Stomach (tissue), 9 donors: ENCODE results near the gene NXPH1. TPM values are rescaled to one million over a fixed set of nuclear protein-coding genes. Genes with fewer than 3 reads are reported as not detected.
A peak's percentile ranks its signal among the peaks of the same experiment; 100 is the strongest.

Experiments
- DNase-seq, 2 donors: peaks; one replicate each; pipeline versions ENCODE4 v3.0.0 to v3.0.0-alpha.2; 2013 to 2019
- H3K27ac ChIP-seq, 5 donors: fragments of 200-600 bp in 4 of 5; sonication (generic) in 4 of 5; one replicate each; pipeline ENCODE4 v1.5.1; 2013 to 2019; ENCODE audit warnings: mild to moderate bottlenecking in 1 of 5, moderate library complexity in 1 of 5
- H3K27me3 ChIP-seq, 3 donors: fragments of 200-600 bp; sonication (generic); one replicate each; pipeline ENCODE4 v1.5.1; 2017 to 2019; ENCODE audit warnings: mixed run types in 1 of 3
- H3K36me3 ChIP-seq, 4 donors: fragments of 200-600 bp; sonication (generic); 1 replicate in 3 of 4; 2 replicates in 1 of 4; pipeline ENCODE4 v1.5.1; 2016 to 2019
- H3K4me1 ChIP-seq, 4 donors: fragments of 200-600 bp; sonication (generic); one replicate each; pipeline ENCODE4 v1.5.1; 2016 to 2019
- H3K4me3 ChIP-seq, 4 donors: fragments of 200-600 bp; sonication (generic) in 3 of 4; one replicate each; pipeline ENCODE4 v1.5.1; 2016 to 2019; ENCODE audit warnings: mild to moderate bottlenecking in 1 of 4
- H3K9me3 ChIP-seq, 4 donors: fragments of 200-600 bp; sonication (generic); one replicate each; pipeline ENCODE4 v1.5.1; 2016 to 2019
- EP300 ChIP-seq: sonication (generic); formaldehyde crosslinking; IDR thresholded peaks from one replicate; pipeline ENCODE4 v1.6.1; 2017; ENCODE audit warnings: antibody characterized with exemption
- POLR2A ChIP-seq, 4 donors: fragments of 450-650 bp; IDR thresholded peaks; one replicate each; pipeline ENCODE4 v1.6.1; 2016; ENCODE audit warnings: antibody characterized with exemption in 4 of 4, control low read depth in 2 of 4, mild to moderate bottlenecking in 1 of 4, moderate library complexity in 1 of 4
- POLR2AphosphoS5 ChIP-seq, 3 donors: sonication (generic); formaldehyde crosslinking; IDR thresholded peaks; one replicate each; pipeline ENCODE4 v1.6.1; 2016; ENCODE audit warnings: antibody characterized with exemption in 3 of 3
- WGBS, 5 donors: extraction: QIAGEN DNeasy Blood & Tissue Kit in 3 of 5; methylation state at CpG; one replicate each; pipeline versions ENCODE4 v1.1.5 to v1.1.7; 2013 to 2018; 5-methylcytosine and 5-hydroxymethylcytosine counted together
- intact Hi-C: fragments of 100-400 bp; cut with DNase I; formaldehyde crosslinking; loops from one replicate; pipeline ENCODE4 v1.15.1; 2023; ENCODE audit warnings: low total_unique reads
- polyA plus RNA-seq, 3 donors: library from polyadenylated mRNA; stranded (reverse); fragments of 200-250 nt; gene quantifications; one replicate each; pipeline ENCODE4 v1.2.3, GENCODE V29; 2013
- total RNA-seq, 5 donors: library from RNA; depleted of rRNA; stranded (reverse); fragments of >200 nt; gene quantifications; one replicate each; pipeline versions ENCODE4 v1.1.0 to v1.2.3, GENCODE V29; 2014 to 2016
- TF ChIP-seq, protein P1 (sequence below), 7 experiments: fragments of 450-650 bp in 4 of 7; fragments of 200-600 bp in 3 of 7; sonication (generic) in 3 of 7; IDR thresholded peaks; one replicate each; pipeline ENCODE4 v1.5.1; 2016 to 2019; ENCODE audit warnings: antibody characterized with exemption in 7 of 7, control low read depth in 2 of 7, mild to moderate bottlenecking in 1 of 7
- donor health status: healthy with polysubstance abuse.
- donor health status: Bipolar disorder and iron deficiency.
- donor health status: healthy.

Gene NXPH1
- total and polyA plus RNA-seq, 8 donors, result 0.37 TPM; not detected in 7

DNA sequence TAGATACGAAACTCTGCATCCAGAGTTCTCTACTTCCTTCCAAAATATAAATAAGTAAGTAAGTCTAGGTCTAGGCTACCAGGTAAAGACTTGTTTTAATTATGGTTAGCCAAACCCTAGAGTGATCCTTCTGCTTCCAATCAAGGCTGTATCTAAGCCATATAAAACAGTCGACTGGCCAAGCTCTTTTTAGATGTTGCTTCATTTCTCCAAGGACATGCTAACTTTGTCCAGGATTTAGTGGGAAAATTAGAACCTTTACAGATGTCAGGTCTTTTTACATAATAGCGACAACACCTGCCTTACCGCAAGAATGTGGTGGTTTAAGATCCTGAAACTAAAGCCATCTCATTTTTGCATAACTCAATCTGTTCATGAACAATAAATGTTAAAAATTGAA is 156.8 kb downstream of the NXPH1 start:
- intact Hi-C loops, result no loop called here
- H3K36me3 ChIP-seq, result no peaks in the 10 kb centered on the region
- no peaks in the 10 kb centered on the region for H3K27me3 ChIP-seq
- H3K9me3 ChIP-seq, result no peaks in the 10 kb centered on the region
- no peak for DNase-seq
- no peak overlapping the region for H3K4me3 ChIP-seq
- WGBS, 5 donors, result 81 to 95% (median 88%) methylated on average over 4 of the region's 4 CpGs
- H3K4me1 ChIP-seq, result no peaks in the 10 kb centered on the region
- H3K27ac ChIP-seq, result no peak overlapping the region
- no peak for TF ChIP-seq EP300
- TF ChIP-seq, protein P1, sequence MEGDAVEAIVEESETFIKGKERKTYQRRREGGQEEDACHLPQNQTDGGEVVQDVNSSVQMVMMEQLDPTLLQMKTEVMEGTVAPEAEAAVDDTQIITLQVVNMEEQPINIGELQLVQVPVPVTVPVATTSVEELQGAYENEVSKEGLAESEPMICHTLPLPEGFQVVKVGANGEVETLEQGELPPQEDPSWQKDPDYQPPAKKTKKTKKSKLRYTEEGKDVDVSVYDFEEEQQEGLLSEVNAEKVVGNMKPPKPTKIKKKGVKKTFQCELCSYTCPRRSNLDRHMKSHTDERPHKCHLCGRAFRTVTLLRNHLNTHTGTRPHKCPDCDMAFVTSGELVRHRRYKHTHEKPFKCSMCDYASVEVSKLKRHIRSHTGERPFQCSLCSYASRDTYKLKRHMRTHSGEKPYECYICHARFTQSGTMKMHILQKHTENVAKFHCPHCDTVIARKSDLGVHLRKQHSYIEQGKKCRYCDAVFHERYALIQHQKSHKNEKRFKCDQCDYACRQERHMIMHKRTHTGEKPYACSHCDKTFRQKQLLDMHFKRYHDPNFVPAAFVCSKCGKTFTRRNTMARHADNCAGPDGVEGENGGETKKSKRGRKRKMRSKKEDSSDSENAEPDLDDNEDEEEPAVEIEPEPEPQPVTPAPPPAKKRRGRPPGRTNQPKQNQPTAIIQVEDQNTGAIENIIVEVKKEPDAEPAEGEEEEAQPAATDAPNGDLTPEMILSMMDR (IDR thresholded peaks at IDR 0.05), result no peak

DNA sequence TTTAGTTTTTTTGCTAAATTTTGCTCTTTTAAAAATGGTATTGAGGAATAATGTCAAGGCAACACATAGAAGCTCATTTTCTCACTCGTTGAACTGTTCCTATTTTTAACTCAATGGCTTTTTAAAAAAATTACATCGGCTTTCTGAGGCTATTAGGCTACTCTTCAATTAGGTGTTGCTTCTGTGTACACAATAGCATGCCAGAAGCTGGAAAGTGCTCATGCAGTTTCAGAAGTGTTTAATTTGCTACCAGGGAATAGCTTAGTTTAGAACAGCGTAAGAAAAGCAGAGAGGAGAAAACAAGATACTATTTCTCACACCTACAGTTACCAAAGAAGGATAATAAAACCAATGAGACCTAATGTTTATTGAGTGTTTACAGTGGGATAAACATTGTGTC is 157.4 kb downstream of the NXPH1 start:
- no peak overlapping the region for H3K27ac ChIP-seq
- intact Hi-C loops, result no loop called here
- no peaks in the 10 kb centered on the region for H3K9me3 ChIP-seq
- WGBS, 5 donors, result 54 to 68% (median 60%) methylated on average over 3 of the region's 3 CpGs
- no peaks in the 10 kb centered on the region for H3K27me3 ChIP-seq
- H3K4me3 ChIP-seq, result no peak overlapping the region
- no peaks in the 10 kb centered on the region for H3K4me1 ChIP-seq
- H3K36me3 ChIP-seq, result no peaks in the 10 kb centered on the region
- TF ChIP-seq, protein P1 (IDR thresholded peaks at IDR 0.05), result no peak
- TF ChIP-seq POLR2A (IDR thresholded peaks at IDR 0.05) (no peak), POLR2AphosphoS5 (IDR thresholded peaks at IDR 0.05) (no peak), EP300 (no peak)
- DNase-seq, result no peak

DNA sequence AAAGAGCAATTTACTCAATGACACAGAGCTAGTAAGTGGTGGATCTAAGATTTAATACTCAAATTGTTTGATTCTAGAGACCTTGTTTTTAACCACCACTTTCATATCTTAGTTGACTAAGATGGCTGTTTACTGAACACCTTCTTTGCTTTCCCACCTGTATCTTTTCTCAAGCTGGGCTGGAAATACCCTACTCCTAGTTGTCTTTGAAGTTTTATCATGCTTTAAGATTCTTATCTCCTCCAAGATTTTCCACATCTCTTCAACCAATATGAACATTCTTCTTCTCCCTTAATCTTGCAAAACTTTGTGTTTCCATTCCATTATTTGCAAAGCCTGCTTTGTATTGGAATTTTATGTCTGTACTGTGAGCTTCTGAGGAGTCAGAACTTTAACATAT is 157.9 kb downstream of the NXPH1 start:
- Histone ChIP-seq H3K27me3 (no peaks in the 10 kb centered on the region), H3K27ac (no peak overlapping the region), H3K4me3 (no peak overlapping the region), H3K4me1 (no peaks in the 10 kb centered on the region), H3K9me3 (no peaks in the 10 kb centered on the region), H3K36me3 (no peaks in the 10 kb centered on the region)
- TF ChIP-seq EP300 (no peak), POLR2A (IDR thresholded peaks at IDR 0.05) (no peak), POLR2AphosphoS5 (IDR thresholded peaks at IDR 0.05) (no peak)
- TF ChIP-seq, protein P1 (IDR thresholded peaks at IDR 0.05), result no peak
- no peak for DNase-seq
- intact Hi-C loops, result no loop called here

DNA sequence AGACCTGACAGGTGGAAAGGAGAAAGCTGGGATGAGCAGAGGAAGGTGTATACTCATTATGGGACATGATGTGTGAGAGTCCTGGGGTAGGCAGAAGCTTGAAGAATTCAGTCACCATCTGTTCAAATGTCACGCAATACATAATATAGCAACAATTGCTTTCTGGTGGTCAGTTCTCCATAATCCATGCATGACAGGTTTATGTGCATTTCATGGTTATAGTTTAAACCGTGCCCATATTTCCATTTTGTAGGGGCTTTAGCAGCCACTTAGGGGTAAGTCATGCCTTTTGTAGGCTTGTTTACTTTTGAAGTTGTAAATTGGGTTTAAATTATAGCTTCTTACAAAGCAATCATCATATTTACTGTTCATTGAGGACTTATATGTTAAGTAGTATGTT is 158.8 kb downstream of the NXPH1 start:
- 72 to 84% (median 81%) methylated on average over 2 of the region's 2 CpGs for WGBS, 5 donors
- no peaks in the 10 kb centered on the region for H3K4me1 ChIP-seq
- H3K36me3 ChIP-seq, result no peaks in the 10 kb centered on the region
- H3K27me3 ChIP-seq, result no peaks in the 10 kb centered on the region
- intact Hi-C loops, result no loop called here
- no peak for DNase-seq
- H3K9me3 ChIP-seq, result no peaks in the 10 kb centered on the region
- no peak overlapping the region for H3K27ac ChIP-seq
- TF ChIP-seq POLR2AphosphoS5 (IDR thresholded peaks at IDR 0.05), result no peak
- no peak for TF ChIP-seq POLR2A (IDR thresholded peaks at IDR 0.05)
- TF ChIP-seq EP300, result no peak
- TF ChIP-seq, protein P1 (IDR thresholded peaks at IDR 0.05), result no peak
- no peak overlapping the region for H3K4me3 ChIP-seq

DNA sequence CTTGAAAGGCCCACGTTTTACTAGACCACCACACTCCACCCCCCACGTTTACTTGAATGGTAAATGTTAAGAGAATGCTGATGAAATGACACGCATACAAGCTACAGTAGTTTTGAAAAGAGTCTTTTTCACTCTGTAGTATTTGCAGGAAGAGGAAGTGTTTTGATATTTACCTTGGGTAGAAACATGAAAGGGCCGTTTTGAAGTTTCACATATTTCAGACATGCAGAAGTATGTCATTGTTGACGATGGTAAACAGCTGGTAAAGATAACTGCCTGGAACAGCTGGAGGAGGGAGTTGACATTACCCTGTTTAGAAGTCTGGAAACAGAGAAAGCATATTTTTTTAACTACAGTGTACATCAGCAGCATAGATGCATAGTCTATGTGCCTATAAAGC is 160.7 kb downstream of the NXPH1 start:
- WGBS, 5 donors, result 4 to 15% (median 11%) methylated on average over 5 of the region's 5 CpGs
- intact Hi-C loops, result no loop called here
- Histone ChIP-seq H3K4me3 (no peak overlapping the region), H3K36me3 (no peaks in the 10 kb centered on the region), H3K9me3 (no peaks in the 10 kb centered on the region), H3K4me1 (no peaks in the 10 kb centered on the region), H3K27me3 (no peaks in the 10 kb centered on the region), H3K27ac (no peak overlapping the region)
- peak in 1 of 2 donors; percentile 14 for DNase-seq
- TF ChIP-seq EP300, result no peak
